Rectal smooth muscle tissue (tissue), 1 donor: ENCODE results near the gene FAM168B.
"Not testable (repeated sequence)": the region's sequence is repeated elsewhere in the genome, so short reads cannot be mapped to it uniquely, and the experiment has no call there.

ENCODE experiments used
- H3K27ac ChIP-seq: one replicate; pipeline ENCODE4 v1.7.0; 2013; ENCODE audit warnings: low read depth, low read length, inconsistent platforms
- H3K27me3 ChIP-seq: one replicate; pipeline ENCODE4 v1.7.0; 2013; ENCODE audit warnings: low read length; ENCODE audit not compliant: control insufficient read depth, insufficient read depth
- H3K36me3 ChIP-seq: one replicate; pipeline ENCODE4 v1.7.0; 2013; ENCODE audit warnings: low read length; ENCODE audit not compliant: control insufficient read depth, insufficient read depth
- H3K4me1 ChIP-seq: one replicate; pipeline ENCODE4 v1.7.0; 2013; ENCODE audit warnings: low read length; ENCODE audit not compliant: control insufficient read depth, insufficient read depth
- H3K4me3 ChIP-seq: one replicate; pipeline ENCODE4 v1.7.0; 2013; ENCODE audit warnings: low read length
- H3K9ac ChIP-seq: one replicate; pipeline ENCODE4 v1.7.0; 2013; ENCODE audit warnings: low read length

The FAM168B gene

DNA sequence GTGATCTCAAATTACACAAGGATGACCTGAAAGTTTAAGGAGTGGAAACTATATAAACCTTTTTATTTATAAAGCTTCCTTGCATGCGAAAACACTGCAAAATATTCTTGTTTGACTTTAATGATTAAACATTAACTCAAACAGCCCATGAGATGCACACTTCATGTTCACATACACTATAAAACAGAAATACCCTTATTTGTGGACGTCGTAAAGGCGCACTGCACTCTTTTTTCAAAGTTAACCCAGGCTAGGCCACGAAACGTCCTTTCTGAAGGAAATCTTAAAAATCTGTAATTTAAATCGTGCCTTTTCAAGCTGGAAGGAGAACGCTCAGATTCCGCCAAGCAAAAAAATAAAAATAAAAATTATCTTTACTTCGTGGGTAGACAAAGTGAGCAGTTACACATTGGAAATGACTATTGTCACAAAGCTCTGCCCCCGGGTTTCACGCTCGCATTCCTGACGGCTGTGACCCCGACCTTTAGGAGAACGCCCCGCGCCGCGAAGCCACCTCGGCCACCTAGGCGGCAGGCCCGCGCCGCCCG is 728 bp downstream of the FAM168B start:
- peak overlapping the region; percentile 77 for H3K9ac ChIP-seq
- no peaks in the 10 kb centered on the region for H3K4me1 ChIP-seq
- H3K4me3 ChIP-seq: peak overlapping the region; percentile 87
- H3K27me3 ChIP-seq: no peaks in the 10 kb centered on the region
- H3K27ac ChIP-seq: peak overlapping the region; percentile 95
- H3K36me3 ChIP-seq: peaks cover 3% of the 10 kb centered on the region

GRCh38 chr2:131085646-131086045 is 7.6 kb downstream of the FAM168B start:
- no peaks in the 10 kb centered on the region for H3K4me1 ChIP-seq
- H3K36me3 ChIP-seq: peaks cover 22% of the 10 kb centered on the region

GRCh38 chr2:131081190-131081589 is 12.1 kb downstream of the FAM168B start:
- H3K36me3 ChIP-seq: peaks cover 18% of the 10 kb centered on the region
- H3K4me3 ChIP-seq: no peak overlapping the region
- H3K4me1 ChIP-seq: no peaks in the 10 kb centered on the region
- no peak overlapping the region for H3K9ac ChIP-seq
- H3K27me3 ChIP-seq: no peaks in the 10 kb centered on the region
- H3K27ac ChIP-seq: no peak overlapping the region

More at GRCh38 chr2:131085646-131086045, 7.6 kb downstream of the FAM168B start:
- no peak overlapping the region for H3K9ac ChIP-seq
- H3K4me3 ChIP-seq: no peak overlapping the region
- H3K27ac ChIP-seq: no peak overlapping the region
- H3K27me3 ChIP-seq: no peaks in the 10 kb centered on the region

DNA sequence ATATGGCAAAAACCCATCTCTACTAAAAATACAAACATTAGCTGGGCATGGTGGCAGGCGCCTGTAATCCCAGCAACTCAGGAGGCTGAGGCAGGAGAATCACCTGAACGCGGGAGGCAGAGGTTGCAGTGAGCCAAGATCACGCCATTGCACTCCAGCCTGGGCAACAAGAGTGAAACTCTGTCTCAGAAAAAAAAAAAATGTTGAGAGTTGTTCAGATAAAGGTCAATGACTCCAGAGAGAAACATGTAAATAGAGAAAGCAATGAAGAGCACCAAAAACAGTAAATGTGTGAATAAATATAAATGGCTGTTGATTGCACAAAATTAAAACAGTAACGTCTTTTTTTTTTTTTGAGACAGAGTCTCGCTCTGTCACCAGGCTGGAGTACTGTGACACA is 13.3 kb downstream of the FAM168B start:
- not testable (repeated sequence) for H3K4me3 ChIP-seq, H3K27me3 ChIP-seq, H3K4me1 ChIP-seq, H3K9ac ChIP-seq, H3K27ac ChIP-seq
- peaks cover 15% of the 10 kb centered on the region for H3K36me3 ChIP-seq

DNA sequence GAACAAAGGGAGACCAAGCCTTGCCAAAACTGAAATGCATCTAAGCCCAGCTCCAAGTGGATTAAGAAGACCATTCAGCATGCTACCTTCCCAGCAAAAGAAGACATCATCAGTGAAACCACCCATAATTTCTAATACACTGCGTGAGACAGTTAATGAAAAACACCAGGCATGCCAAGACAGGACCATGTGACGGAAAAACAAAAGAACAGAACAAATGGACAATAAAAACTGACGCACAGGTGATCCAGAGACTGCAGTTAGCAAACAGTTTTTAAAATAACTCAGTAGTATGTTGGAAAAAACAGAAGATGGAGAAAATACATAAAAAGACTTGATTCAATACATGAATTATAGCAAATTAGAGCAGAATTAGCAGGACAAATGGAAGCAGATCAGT is 15.3 kb downstream of the FAM168B start:
- Histone ChIP-seq H3K27ac (no peak overlapping the region), H3K4me3 (no peak overlapping the region), H3K9ac (no peak overlapping the region), H3K36me3 (peaks cover 19% of the 10 kb centered on the region), H3K27me3 (no peaks in the 10 kb centered on the region), H3K4me1 (no peaks in the 10 kb centered on the region)

DNA sequence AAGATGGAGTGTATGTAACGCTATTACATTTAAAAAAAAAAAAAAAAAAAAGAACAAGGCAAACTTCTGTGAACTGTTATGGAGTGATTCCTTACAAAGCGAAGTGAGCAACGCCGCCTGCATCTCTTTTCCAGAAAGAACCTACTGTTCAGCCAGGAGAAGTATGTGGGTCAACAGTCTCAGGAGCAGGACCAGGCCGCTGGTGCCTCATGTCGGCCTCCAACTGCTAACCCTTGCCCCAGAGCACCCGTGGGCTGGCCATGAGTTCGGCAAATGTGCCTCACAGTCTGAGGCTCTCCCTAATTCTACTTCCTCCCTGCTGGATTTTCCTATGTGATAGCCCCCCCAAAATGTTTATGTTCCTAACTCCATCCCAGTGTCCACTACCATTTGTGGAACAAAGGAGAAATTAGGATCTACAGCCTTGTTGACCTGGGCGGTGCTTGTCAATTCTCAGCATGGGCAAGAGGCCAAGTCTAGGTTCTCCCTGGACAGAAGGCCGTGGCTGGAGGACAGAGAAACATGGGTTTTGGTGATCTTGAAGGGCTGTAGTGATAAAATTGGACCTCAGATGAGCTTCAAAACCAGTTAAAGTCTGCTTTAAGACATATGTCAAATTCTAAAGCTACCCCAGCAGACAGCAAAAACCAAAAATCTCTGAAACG is 15.9 kb downstream of the FAM168B start:
- Histone ChIP-seq H3K36me3 (peaks cover 19% of the 10 kb centered on the region), H3K27ac (no peak overlapping the region)

GRCh38 chr2:131076707-131077106 is 16.6 kb downstream of the FAM168B start:
- Histone ChIP-seq H3K9ac (no peak overlapping the region), H3K4me3 (no peak overlapping the region), H3K4me1 (no peaks in the 10 kb centered on the region), H3K27me3 (no peaks in the 10 kb centered on the region), H3K27ac (no peak overlapping the region), H3K36me3 (peaks cover 14% of the 10 kb centered on the region)

More for the DNA sequence above, 15.9 kb downstream of the FAM168B start:
- Histone ChIP-seq H3K4me3 (no peak overlapping the region), H3K27me3 (no peaks in the 10 kb centered on the region), H3K9ac (no peak overlapping the region), H3K4me1 (no peaks in the 10 kb centered on the region)

- peaks cover 19% of the 10 kb centered on the region for H3K36me3 ChIP-seq
These were observed 17.7 kb downstream of the FAM168B start for GRCh38 chr2:131075578-131075977.

DNA sequence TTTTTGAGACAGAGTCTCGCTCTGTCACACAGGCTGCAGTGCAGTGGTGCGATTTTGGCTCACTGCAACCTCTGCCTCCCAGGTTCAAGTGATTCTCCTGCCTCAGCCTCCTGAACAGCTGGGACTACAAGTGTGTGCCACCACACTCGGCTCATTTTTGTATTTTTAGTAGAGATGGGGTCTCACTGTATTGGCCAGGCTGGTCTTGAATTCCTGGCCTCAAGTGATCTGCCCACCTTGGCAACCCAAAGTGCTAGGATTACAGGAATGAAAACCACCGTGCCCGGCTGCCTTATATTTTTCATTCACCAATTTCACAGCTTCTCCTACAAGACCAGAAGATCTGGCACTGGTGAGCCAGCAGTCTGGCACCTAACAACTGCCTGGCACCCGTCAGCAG is 25.1 kb downstream of the FAM168B start:
- not testable (repeated sequence) for H3K4me1 ChIP-seq, H3K27me3 ChIP-seq, H3K9ac ChIP-seq, H3K27ac ChIP-seq, H3K4me3 ChIP-seq
- H3K36me3 ChIP-seq: peaks cover 12% of the 10 kb centered on the region

More at GRCh38 chr2:131075578-131075977, 17.7 kb downstream of the FAM168B start:
- not testable (repeated sequence) for H3K27ac ChIP-seq, H3K4me1 ChIP-seq, H3K4me3 ChIP-seq, H3K9ac ChIP-seq, H3K27me3 ChIP-seq

- Histone ChIP-seq H3K27ac (no peak overlapping the region), H3K4me1 (no peaks in the 10 kb centered on the region), H3K4me3 (no peak overlapping the region), H3K36me3 (peaks cover 12% of the 10 kb centered on the region), H3K27me3 (no peaks in the 10 kb centered on the region), H3K9ac (no peak overlapping the region)
These were observed 25.7 kb downstream of the FAM168B start for GRCh38 chr2:131067465-131068125.

- Histone ChIP-seq H3K27me3 (no peaks in the 10 kb centered on the region), H3K27ac (no peak overlapping the region), H3K36me3 (peaks cover 6% of the 10 kb centered on the region), H3K4me1 (no peaks in the 10 kb centered on the region), H3K9ac (no peak overlapping the region), H3K4me3 (no peak overlapping the region)
These were observed 28.4 kb downstream of the FAM168B start for GRCh38 chr2:131064589-131065512.
